ENCODE data around the gene ZMIZ1. TPM values are rescaled to one million over a fixed set of nuclear protein-coding genes. Genes with fewer than 3 reads are reported as not detected.

ZMIZ1 gene
- total RNA-seq, 4 donors from 2014 or later = 58.1 to 87.4 (median 74.2) TPM

DNA sequence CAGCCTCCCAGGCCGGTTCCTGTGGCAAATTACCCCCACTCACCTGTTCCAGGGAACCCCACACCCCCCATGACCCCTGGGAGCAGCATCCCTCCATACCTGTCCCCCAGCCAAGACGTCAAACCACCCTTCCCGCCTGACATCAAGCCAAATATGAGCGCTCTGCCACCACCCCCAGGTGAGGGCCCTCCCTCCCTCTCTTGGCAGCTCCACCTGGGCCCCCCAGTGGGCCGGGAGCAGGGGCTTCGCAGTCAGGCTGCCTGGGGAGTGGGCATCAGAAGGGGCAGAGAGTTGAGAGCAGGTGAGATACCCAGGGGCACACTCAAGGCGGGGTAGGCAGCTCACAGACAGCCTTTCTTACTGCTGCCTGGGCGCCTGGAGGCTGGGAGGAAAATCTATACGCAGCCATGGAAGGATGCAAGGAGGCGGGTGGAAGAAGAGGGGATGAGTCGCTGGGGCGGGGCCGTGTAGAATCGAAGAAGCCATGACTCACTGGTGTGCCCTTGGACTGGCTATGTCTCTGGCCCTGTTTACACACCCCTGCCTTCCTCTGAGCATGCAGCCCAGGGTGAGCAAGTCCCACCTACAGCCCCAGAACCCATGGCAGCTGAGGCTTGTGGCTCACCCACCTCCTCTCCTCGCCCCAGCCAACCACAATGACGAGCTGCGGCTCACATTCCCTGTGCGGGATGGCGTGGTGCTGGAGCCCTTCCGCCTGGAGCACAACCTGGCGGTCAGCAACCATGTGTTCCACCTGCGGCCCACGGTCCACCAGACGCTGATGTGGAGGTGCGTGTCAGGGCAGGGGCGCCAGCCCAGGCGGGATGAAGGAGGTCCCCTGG lies 229.9 kb downstream of the ZMIZ1 start:
- DNase-seq (ENCODE audit: low spot score in 2 of 2) = peak in 1 of 2 donors; percentile 76
- H3K4me3 ChIP-seq (ENCODE audit: low read depth, poor library complexity, severe bottlenecking) = no peak overlapping the region
- WGBS, 2 donors = 66 to 67% methylated on average over 22 to 27 of the region's 27 CpGs
- intact Hi-C loops (cut with DNase I; ENCODE audit: low total_unique reads) = no loop called here
- no peak for TF ChIP-seq POLR2A (IDR thresholded peaks at IDR 0.05)
- TF ChIP-seq, protein P1, sequence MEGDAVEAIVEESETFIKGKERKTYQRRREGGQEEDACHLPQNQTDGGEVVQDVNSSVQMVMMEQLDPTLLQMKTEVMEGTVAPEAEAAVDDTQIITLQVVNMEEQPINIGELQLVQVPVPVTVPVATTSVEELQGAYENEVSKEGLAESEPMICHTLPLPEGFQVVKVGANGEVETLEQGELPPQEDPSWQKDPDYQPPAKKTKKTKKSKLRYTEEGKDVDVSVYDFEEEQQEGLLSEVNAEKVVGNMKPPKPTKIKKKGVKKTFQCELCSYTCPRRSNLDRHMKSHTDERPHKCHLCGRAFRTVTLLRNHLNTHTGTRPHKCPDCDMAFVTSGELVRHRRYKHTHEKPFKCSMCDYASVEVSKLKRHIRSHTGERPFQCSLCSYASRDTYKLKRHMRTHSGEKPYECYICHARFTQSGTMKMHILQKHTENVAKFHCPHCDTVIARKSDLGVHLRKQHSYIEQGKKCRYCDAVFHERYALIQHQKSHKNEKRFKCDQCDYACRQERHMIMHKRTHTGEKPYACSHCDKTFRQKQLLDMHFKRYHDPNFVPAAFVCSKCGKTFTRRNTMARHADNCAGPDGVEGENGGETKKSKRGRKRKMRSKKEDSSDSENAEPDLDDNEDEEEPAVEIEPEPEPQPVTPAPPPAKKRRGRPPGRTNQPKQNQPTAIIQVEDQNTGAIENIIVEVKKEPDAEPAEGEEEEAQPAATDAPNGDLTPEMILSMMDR (IDR thresholded peaks at IDR 0.05) = no peak

- intact Hi-C loops (cut with DNase I; ENCODE audit: low total_unique reads) = no loop called here
- TF ChIP-seq, protein P1 (IDR thresholded peaks at IDR 0.05) = no peak
- no peak for TF ChIP-seq POLR2A (IDR thresholded peaks at IDR 0.05)
- 76 to 81% methylated on average over 13 of the region's 13 CpGs for WGBS, 2 donors
- no peak for DNase-seq (ENCODE audit: low spot score in 2 of 2)
- H3K4me3 ChIP-seq (ENCODE audit: low read depth, poor library complexity, severe bottlenecking) = no peak overlapping the region
These were observed 230.9 kb downstream of the ZMIZ1 start for GRCh38 chr10:79299397-79300241.

- no peak overlapping the region for H3K4me3 ChIP-seq (ENCODE audit: low read depth, poor library complexity, severe bottlenecking)
- intact Hi-C loops (cut with DNase I; ENCODE audit: low total_unique reads) = no loop called here
- 90 to 95% methylated on average over 17 to 20 of the region's 24 CpGs for WGBS, 2 donors
- no peak for DNase-seq (ENCODE audit: low spot score in 2 of 2)
- no peak for TF ChIP-seq POLR2A (IDR thresholded peaks at IDR 0.05)
- TF ChIP-seq, protein P1 (IDR thresholded peaks at IDR 0.05) = no peak
These were observed 231.9 kb downstream of the ZMIZ1 start for GRCh38 chr10:79300711-79301110.

GRCh38 chr10:79301754-79302530 lies 233.2 kb downstream of the ZMIZ1 start:
- no peak overlapping the region for H3K4me3 ChIP-seq (ENCODE audit: low read depth, poor library complexity, severe bottlenecking)
- WGBS, 2 donors = 93 to 98% methylated on average over 16 to 17 of the region's 19 CpGs
- TF ChIP-seq, protein P1 (IDR thresholded peaks at IDR 0.05) = no peak
- TF ChIP-seq POLR2A (IDR thresholded peaks at IDR 0.05) = no peak
- DNase-seq (ENCODE audit: low spot score in 2 of 2) = no peak
- intact Hi-C loops (cut with DNase I; ENCODE audit: low total_unique reads) = no loop called here

- TF ChIP-seq, protein P1 (IDR thresholded peaks at IDR 0.05) = no peak
These were observed 235.1 kb downstream of the ZMIZ1 start for GRCh38 chr10:79303631-79304478.

More at GRCh38 chr10:79303631-79304478, 235.1 kb downstream of the ZMIZ1 start:
- 88 to 90% methylated on average over 23 to 25 of the region's 25 CpGs for WGBS, 2 donors
- DNase-seq (ENCODE audit: low spot score in 2 of 2) = no peak
- H3K4me3 ChIP-seq (ENCODE audit: low read depth, poor library complexity, severe bottlenecking) = no peak overlapping the region
- intact Hi-C loops (cut with DNase I; ENCODE audit: low total_unique reads) = no loop called here

Data from lower leg skin (tissue), 4 donors.